Duodenal mucosa (tissue), 2 donors: ENCODE measurements around the gene TUB.

Source experiments
- H3K27ac ChIP-seq: one replicate; pipeline ENCODE4 v1.7.0; 2013; ENCODE audit warnings: low read depth, low read length
- H3K27me3 ChIP-seq, 2 donors: one replicate each; pipeline ENCODE4 v1.7.0; 2013; ENCODE audit warnings: low read length in 2 of 2, control low read depth in 1 of 2; ENCODE audit not compliant: insufficient read depth in 2 of 2, control insufficient read depth in 1 of 2
- H3K36me3 ChIP-seq, 2 donors: one replicate each; pipeline ENCODE4 v1.7.0; 2013; ENCODE audit warnings: low read length in 2 of 2, control low read depth in 1 of 2; ENCODE audit not compliant: insufficient read depth in 2 of 2, control insufficient read depth in 1 of 2
- H3K4me1 ChIP-seq, 2 donors: one replicate each; pipeline ENCODE4 v1.7.0; 2013; ENCODE audit warnings: low read length in 2 of 2, control low read depth in 1 of 2; ENCODE audit not compliant: insufficient read depth in 2 of 2, control insufficient read depth in 1 of 2
- H3K4me3 ChIP-seq, 2 donors: one replicate each; pipeline ENCODE4 v1.7.0; 2013; ENCODE audit warnings: low read length in 2 of 2, low read depth in 1 of 2
- H3K9ac ChIP-seq, 2 donors: one replicate each; pipeline ENCODE4 v1.7.0; 2013; ENCODE audit warnings: low read length in 2 of 2, low read depth in 1 of 2
- H3K9me3 ChIP-seq, 2 donors: one replicate each; pipeline ENCODE4 v1.7.0; 2013; ENCODE audit warnings: low read length in 2 of 2, control low read depth in 1 of 2; ENCODE audit not compliant: control insufficient read depth in 1 of 2

The TUB gene

DNA sequence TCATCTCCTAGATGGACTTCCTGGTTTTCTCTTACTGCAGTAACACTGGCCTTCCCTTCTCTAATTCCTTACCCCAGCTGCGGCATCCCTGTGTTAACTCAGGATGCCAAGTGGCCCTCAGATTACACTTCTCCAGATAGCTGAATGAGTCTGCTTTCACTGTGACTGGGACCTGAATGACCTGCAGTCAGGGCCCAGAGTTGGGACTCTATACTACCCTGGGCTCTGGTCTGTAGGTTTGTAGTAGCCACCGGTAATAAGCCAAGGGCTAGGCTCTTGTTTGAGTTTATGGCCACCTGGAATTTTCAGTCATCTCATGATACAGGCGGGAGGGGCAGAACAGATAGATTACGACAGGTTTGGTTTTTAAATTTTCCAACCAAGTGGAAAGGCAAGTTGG lies 24.1 kb downstream of the TUB start:
- Histone ChIP-seq H3K27ac (no peak overlapping the region), H3K36me3 (peaks cover 0 to 6% of the 10 kb centered on the region in 2 donors)

DNA sequence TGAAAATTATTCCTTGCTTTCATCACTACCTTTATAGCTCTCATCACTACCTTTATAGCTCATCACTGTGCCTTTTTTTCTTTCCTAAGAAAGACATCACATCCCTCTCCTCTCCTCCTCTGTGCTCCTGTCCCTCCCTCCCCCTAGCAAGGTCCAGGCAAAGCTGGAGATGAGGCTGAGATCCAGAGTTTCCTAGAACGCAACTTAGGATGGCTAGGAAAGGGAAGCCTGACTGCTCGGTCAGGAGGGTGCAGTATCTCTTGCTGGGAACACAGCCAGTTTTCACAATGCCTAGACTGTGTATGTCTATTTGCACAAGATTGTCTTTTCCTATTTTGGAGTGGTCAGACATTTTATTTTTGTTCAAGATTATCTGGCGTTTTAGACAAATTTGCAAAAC lies 24.7 kb downstream of the TUB start:
- Histone ChIP-seq H3K27me3 (no peaks in the 10 kb centered on the region), H3K4me3 (no peak overlapping the region), H3K36me3 (peaks cover 0 to 6% of the 10 kb centered on the region in 2 donors), H3K9ac (no peak overlapping the region), H3K27ac (no peak overlapping the region), H3K9me3 (no peaks in the 10 kb centered on the region), H3K4me1 (peaks cover 4 to 5% of the 10 kb centered on the region in 2 donors)

More for the DNA sequence above, 24.1 kb downstream of the TUB start:
- no peaks in the 10 kb centered on the region for H3K4me1 ChIP-seq
- H3K9ac ChIP-seq, result no peak overlapping the region
- no peak overlapping the region for H3K4me3 ChIP-seq
- H3K9me3 ChIP-seq, result no peaks in the 10 kb centered on the region
- no peaks in the 10 kb centered on the region for H3K27me3 ChIP-seq

DNA sequence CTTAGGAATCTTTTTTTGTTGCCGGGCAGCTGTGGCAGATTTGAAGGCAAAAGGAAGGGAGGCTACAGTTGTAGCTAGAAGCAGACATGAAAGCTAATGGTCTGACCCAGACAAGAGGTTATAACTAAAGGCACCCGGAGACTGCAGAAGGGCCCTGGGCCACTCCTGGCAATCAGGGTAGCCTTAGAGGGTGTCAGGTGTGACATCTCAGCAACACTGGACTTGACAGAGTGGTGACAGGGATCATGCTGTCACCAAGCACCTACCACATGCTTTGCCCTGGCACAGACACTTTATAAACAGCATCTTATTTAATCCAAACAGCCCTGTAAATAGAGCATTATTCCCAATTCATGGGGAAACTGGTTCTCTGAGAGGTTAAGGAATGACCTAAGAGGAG lies 25.7 kb downstream of the TUB start:
- no peaks in the 10 kb centered on the region for H3K36me3 ChIP-seq
- no peaks in the 10 kb centered on the region for H3K27me3 ChIP-seq
- H3K4me3 ChIP-seq, result no peak overlapping the region
- H3K27ac ChIP-seq, result no peak overlapping the region
- H3K9me3 ChIP-seq, result no peaks in the 10 kb centered on the region
- peaks cover 7 to 11% of the 10 kb centered on the region in 2 donors for H3K4me1 ChIP-seq
- no peak overlapping the region for H3K9ac ChIP-seq

DNA sequence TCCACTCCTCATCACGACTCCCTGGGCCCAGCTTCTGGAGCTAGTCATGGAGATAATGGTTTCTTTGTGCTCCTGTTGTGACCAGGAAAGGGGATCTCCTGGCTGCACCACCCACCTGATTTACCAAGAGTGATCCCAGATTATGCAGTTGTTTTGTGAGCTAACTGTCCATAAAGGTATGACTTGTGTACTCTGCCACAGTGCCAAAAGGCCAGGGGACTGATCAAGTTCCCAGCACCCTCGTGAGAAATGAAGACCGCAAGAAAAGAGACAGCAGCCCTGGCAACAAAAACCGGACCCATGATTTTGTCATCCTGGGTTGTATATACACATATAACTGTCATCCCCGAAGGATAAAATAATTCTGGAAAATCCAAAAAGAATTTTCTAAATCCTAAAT lies 26.6 kb downstream of the TUB start:
- H3K9me3 ChIP-seq, result no peaks in the 10 kb centered on the region
- no peaks in the 10 kb centered on the region for H3K36me3 ChIP-seq
- H3K27me3 ChIP-seq, result no peaks in the 10 kb centered on the region
- H3K27ac ChIP-seq, result no peak overlapping the region
- peaks cover 7 to 11% of the 10 kb centered on the region in 2 donors for H3K4me1 ChIP-seq
- H3K9ac ChIP-seq, result no peak overlapping the region
- no peak overlapping the region for H3K4me3 ChIP-seq

DNA sequence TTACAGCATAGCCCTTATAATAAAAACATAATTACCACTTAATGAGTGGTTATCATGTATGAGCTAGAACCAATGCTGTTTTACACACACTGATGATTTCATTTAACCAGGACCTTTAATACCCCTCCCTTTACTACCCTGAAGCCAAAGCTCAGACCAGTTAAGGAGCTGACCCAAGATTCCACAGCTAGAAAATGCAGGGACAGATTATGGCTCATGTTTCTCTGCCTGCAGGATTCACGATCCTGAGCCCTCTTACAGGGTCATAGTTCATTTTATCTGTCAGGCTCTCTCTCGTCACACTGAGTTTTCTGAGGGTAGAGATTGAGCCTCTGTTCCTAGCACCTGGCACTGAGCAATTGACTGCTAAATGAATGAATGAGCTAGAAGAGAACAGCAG lies 27.4 kb downstream of the TUB start:
- no peaks in the 10 kb centered on the region for H3K36me3 ChIP-seq
- no peak overlapping the region for H3K27ac ChIP-seq

DNA sequence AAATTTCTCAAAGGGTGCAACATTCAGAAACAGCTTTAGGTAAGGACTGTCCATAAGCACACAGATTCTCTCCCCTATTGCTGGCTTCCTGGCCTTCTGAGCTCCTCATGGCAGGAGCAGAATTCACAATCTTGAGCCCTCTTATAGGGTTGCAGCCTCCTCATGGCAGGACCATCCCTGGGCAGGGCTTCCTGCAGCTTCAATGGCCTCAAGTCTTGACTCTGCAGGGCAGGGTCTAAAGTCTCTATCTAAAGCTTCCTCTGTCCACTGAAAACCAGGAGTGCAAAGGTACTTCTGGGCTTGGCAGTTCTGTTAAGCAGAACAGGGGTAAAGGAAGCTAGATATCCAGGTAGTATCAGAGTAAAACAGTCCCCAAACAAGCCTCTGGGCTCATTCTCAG lies 28.7 kb downstream of the TUB start:
- no peaks in the 10 kb centered on the region for H3K27me3 ChIP-seq
- H3K9me3 ChIP-seq, result no peaks in the 10 kb centered on the region

More for the DNA sequence above, 27.4 kb downstream of the TUB start:
- no peak overlapping the region for H3K9ac ChIP-seq
- no peak overlapping the region for H3K4me3 ChIP-seq
- H3K4me1 ChIP-seq, result peaks cover 7 to 11% of the 10 kb centered on the region in 2 donors
- no peaks in the 10 kb centered on the region for H3K9me3 ChIP-seq
- H3K27me3 ChIP-seq, result no peaks in the 10 kb centered on the region

DNA sequence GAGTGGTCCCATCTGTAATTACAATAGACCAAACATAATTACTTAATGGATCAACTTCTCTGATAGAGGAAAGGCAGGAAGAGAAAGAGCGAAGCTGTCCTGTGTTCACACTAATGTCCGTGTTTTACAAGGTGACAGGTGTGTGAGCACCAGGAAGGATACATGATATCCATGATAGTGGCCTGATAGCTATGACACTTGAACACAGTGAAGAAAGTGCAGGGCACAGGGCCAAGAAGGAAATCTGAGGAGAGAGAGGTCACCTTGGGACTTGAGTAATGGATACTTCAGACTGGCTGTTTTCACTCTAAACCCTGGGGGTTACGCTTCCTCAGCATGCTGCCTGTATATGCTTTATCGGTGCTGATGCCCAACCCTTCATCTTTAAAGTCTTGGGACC lies 29.4 kb downstream of the TUB start:
- Histone ChIP-seq H3K9ac (no peak overlapping the region), H3K4me3 (no peak overlapping the region), H3K36me3 (no peaks in the 10 kb centered on the region), H3K27ac (no peak overlapping the region), H3K27me3 (no peaks in the 10 kb centered on the region), H3K9me3 (no peaks in the 10 kb centered on the region), H3K4me1 (peaks cover 7 to 11% of the 10 kb centered on the region in 2 donors)

More for the DNA sequence above, 28.7 kb downstream of the TUB start:
- H3K27ac ChIP-seq, result no peak overlapping the region
- no peaks in the 10 kb centered on the region for H3K36me3 ChIP-seq
- H3K4me3 ChIP-seq, result no peak overlapping the region
- peaks cover 7 to 11% of the 10 kb centered on the region in 2 donors for H3K4me1 ChIP-seq
- no peak overlapping the region for H3K9ac ChIP-seq

DNA sequence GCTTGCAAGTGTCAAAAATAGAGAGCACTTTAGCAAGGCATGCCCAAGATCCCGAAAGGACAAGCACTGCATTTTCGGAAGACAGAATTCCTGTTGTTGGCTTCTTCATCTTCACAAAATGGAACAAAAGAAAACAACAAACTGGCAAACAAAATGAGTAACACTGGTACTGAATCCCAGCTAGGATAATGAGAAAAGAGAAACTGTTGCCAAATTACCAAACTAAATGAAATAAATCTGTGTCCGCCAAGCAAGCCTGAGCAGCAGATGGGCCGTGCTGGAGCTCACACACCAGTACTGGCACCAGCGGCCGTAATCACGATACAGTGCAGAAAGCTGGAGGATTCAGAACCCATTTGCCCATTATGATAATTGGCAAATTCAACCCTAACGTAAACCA lies 30.6 kb downstream of the TUB start:
- Histone ChIP-seq H3K27ac (no peak overlapping the region), H3K27me3 (no peaks in the 10 kb centered on the region), H3K36me3 (no peaks in the 10 kb centered on the region), H3K4me1 (peaks cover 7 to 11% of the 10 kb centered on the region in 2 donors), H3K9me3 (no peaks in the 10 kb centered on the region), H3K4me3 (no peak overlapping the region), H3K9ac (no peak overlapping the region)

DNA sequence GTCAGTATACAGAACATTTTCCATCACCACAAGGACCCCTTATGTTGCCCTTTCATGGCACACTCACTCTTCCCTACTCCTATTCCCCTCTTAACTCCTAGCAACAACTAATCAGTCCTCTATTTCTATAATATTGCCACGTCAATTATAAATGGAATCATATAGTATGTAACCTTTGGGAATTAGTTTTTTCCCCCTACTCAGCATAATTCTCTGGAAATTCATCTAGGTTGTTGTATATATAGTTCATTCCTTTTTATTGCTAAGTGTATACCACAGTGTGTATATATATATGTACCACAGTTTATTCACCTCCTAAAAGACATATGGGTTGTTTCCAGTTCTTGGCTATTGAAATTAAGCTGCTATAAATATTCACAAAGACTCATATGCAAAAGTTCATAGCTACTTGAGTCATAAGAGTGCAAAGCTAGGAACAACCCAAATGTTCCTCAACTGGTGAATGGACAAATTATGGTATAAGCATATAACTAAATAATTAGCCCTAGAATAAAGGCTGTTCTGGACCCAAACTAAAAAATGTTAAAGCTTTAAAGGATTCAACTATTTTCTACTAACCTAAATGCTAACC lies 41.3 kb downstream of the TUB start:
- H3K9me3 ChIP-seq, result no peaks in the 10 kb centered on the region
- no peak overlapping the region for H3K27ac ChIP-seq
- H3K27me3 ChIP-seq, result no peaks in the 10 kb centered on the region
- no peaks in the 10 kb centered on the region for H3K4me1 ChIP-seq
- no peak overlapping the region for H3K9ac ChIP-seq
- no peaks in the 10 kb centered on the region for H3K36me3 ChIP-seq
- H3K4me3 ChIP-seq, result no peak overlapping the region

DNA sequence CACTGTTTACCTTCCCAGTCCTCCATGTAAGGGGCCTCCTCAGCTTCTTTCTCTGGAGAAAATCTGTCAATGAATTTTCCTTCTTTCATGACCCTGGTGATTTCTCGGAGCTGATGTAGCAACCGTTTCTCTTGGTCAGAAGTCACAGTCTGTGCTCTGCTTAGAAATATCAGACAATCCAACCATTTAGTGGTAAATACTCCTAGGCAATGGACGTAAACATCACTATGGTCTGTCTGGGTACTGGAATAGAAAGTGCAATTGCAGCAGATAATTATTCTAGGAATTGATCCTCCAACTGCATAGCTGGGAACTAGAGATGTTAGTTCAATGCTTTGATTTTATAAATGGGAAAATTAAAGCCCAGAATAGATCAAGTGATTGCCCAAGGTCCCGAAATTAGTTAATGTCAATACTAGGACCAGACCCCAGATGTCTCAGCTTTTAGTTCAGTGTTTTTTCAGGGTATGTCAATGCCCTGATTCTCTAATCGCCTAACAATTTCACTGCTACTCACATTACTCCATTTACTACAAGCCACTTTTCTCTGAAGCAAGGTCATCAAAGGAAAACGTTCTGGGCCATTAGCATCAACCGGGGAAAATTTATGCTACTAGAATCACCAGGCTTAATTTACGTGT lies 45.8 kb downstream of the TUB start:
- Histone ChIP-seq H3K27me3 (no peaks in the 10 kb centered on the region), H3K4me3 (no peak overlapping the region), H3K4me1 (no peaks in the 10 kb centered on the region), H3K27ac (no peak overlapping the region), H3K9ac (no peak overlapping the region), H3K9me3 (no peaks in the 10 kb centered on the region), H3K36me3 (no peaks in the 10 kb centered on the region)
